T-helper 1 cell treated with Interleukin-12 subunit alpha and Interleukin-12 subunit beta and Interleukin-4 antibody, amounts not matched to agents 30 μg/mL and 1 μg/mL, for 36 hours (primary cell): Measurements from ENCODE around the gene PRKCB.
"Not testable (repeated sequence)": the region's sequence is repeated elsewhere in the genome, so short reads cannot be mapped to it uniquely, and the experiment has no call there.

Experiments used
- H3K27ac Mint-ChIP-seq: one replicate; pipeline ENCODE4 v1.8.0; 2021; ENCODE audit warnings: mild to moderate bottlenecking, mixed read lengths
- H3K27me3 Mint-ChIP-seq: one replicate; pipeline ENCODE4 v1.8.0; 2021; ENCODE audit warnings: low read depth, mixed read lengths
- H3K36me3 Mint-ChIP-seq: one replicate; pipeline ENCODE4 v1.8.0; 2021; ENCODE audit warnings: low read depth, mixed read lengths
- H3K4me1 Mint-ChIP-seq: one replicate; pipeline ENCODE4 v1.8.0; 2021; ENCODE audit warnings: low read depth, mixed read lengths
- H3K4me3 Mint-ChIP-seq: one replicate; pipeline ENCODE4 v1.8.0; 2021; ENCODE audit warnings: mild to moderate bottlenecking, moderate library complexity, mixed read lengths
- H3K9me3 Mint-ChIP-seq: one replicate; pipeline ENCODE4 v1.8.0; 2021; ENCODE audit warnings: mixed read lengths

PRKCB gene

GRCh38 chr16:24009955-24010354, 174.2 kb downstream of the PRKCB start:
- no peak overlapping the region for H3K27ac Mint-ChIP-seq
- no peaks in the 10 kb centered on the region for H3K27me3 Mint-ChIP-seq
- peaks cover 33% of the 10 kb centered on the region for H3K4me1 Mint-ChIP-seq
- peaks cover 6% of the 10 kb centered on the region for H3K36me3 Mint-ChIP-seq
- no peaks in the 10 kb centered on the region for H3K9me3 Mint-ChIP-seq
- H3K4me3 Mint-ChIP-seq, result no peak overlapping the region

- Mint-ChIP-seq H3K4me3 (no peak overlapping the region), H3K9me3 (no peaks in the 10 kb centered on the region), H3K4me1 (peaks cover 33% of the 10 kb centered on the region), H3K27ac (no peak overlapping the region), H3K36me3 (peaks cover 6% of the 10 kb centered on the region), H3K27me3 (no peaks in the 10 kb centered on the region)
Observed at GRCh38 chr16:24010440-24011089, 174.8 kb downstream of the PRKCB start.

GRCh38 chr16:24011237-24011636, 175.5 kb downstream of the PRKCB start:
- no peaks in the 10 kb centered on the region for H3K9me3 Mint-ChIP-seq
- no peaks in the 10 kb centered on the region for H3K27me3 Mint-ChIP-seq
- no peak overlapping the region for H3K27ac Mint-ChIP-seq
- peaks cover 1% of the 10 kb centered on the region for H3K36me3 Mint-ChIP-seq
- H3K4me1 Mint-ChIP-seq, result peaks cover 28% of the 10 kb centered on the region
- H3K4me3 Mint-ChIP-seq, result no peak overlapping the region

- Mint-ChIP-seq H3K4me1 (peaks cover 34% of the 10 kb centered on the region), H3K27me3 (no peaks in the 10 kb centered on the region), H3K9me3 (no peaks in the 10 kb centered on the region), H3K27ac (peak overlapping the region; percentile 90), H3K4me3 (no peak overlapping the region), H3K36me3 (peaks cover 1% of the 10 kb centered on the region)
Observed at GRCh38 chr16:24013054-24013636, 177.4 kb downstream of the PRKCB start.

- H3K27me3 Mint-ChIP-seq, result no peaks in the 10 kb centered on the region
- H3K9me3 Mint-ChIP-seq, result no peaks in the 10 kb centered on the region
- H3K27ac Mint-ChIP-seq, result peak overlapping the region; percentile 90
- H3K4me3 Mint-ChIP-seq, result peak overlapping the region; percentile 73
- peaks cover 34% of the 10 kb centered on the region for H3K4me1 Mint-ChIP-seq
- H3K36me3 Mint-ChIP-seq, result peaks cover 1% of the 10 kb centered on the region
Observed at GRCh38 chr16:24013864-24014645, 178.3 kb downstream of the PRKCB start.

GRCh38 chr16:24014955-24015354, 179.2 kb downstream of the PRKCB start:
- peak overlapping the region; percentile 37 for H3K27ac Mint-ChIP-seq
- not testable (repeated sequence) for H3K27me3 Mint-ChIP-seq, H3K9me3 Mint-ChIP-seq, H3K36me3 Mint-ChIP-seq
- H3K4me3 Mint-ChIP-seq, result peak overlapping the region; percentile 15
- peaks cover 34% of the 10 kb centered on the region for H3K4me1 Mint-ChIP-seq

- H3K4me3 Mint-ChIP-seq, result no peak overlapping the region
- H3K4me1 Mint-ChIP-seq, result peaks cover 30% of the 10 kb centered on the region
- H3K27ac Mint-ChIP-seq, result no peak overlapping the region
Observed at GRCh38 chr16:24015923-24016322, 180.1 kb downstream of the PRKCB start.

GRCh38 chr16:24018485-24018884, 182.7 kb downstream of the PRKCB start:
- peaks cover 22% of the 10 kb centered on the region for H3K4me1 Mint-ChIP-seq
- H3K27me3 Mint-ChIP-seq, result no peaks in the 10 kb centered on the region
- H3K9me3 Mint-ChIP-seq, result no peaks in the 10 kb centered on the region
- H3K4me3 Mint-ChIP-seq, result no peak overlapping the region
- H3K27ac Mint-ChIP-seq, result no peak overlapping the region
- peaks cover 1% of the 10 kb centered on the region for H3K36me3 Mint-ChIP-seq

More at GRCh38 chr16:24015923-24016322, 180.1 kb downstream of the PRKCB start:
- Mint-ChIP-seq H3K27me3 (no peaks in the 10 kb centered on the region), H3K36me3 (peaks cover 1% of the 10 kb centered on the region), H3K9me3 (no peaks in the 10 kb centered on the region)

GRCh38 chr16:24022797-24023196, 187.0 kb downstream of the PRKCB start:
- Mint-ChIP-seq H3K27me3 (no peaks in the 10 kb centered on the region), H3K4me1 (peaks cover 5% of the 10 kb centered on the region), H3K9me3 (no peaks in the 10 kb centered on the region), H3K4me3 (no peak overlapping the region), H3K36me3 (no peaks in the 10 kb centered on the region), H3K27ac (no peak overlapping the region)

GRCh38 chr16:24023621-24024020, 187.8 kb downstream of the PRKCB start:
- H3K4me1 Mint-ChIP-seq, result peaks cover 5% of the 10 kb centered on the region
- no peaks in the 10 kb centered on the region for H3K27me3 Mint-ChIP-seq
- H3K4me3 Mint-ChIP-seq, result no peak overlapping the region
- no peak overlapping the region for H3K27ac Mint-ChIP-seq
- H3K9me3 Mint-ChIP-seq, result no peaks in the 10 kb centered on the region
- no peaks in the 10 kb centered on the region for H3K36me3 Mint-ChIP-seq

- Mint-ChIP-seq H3K9me3 (no peaks in the 10 kb centered on the region), H3K4me1 (peaks cover 5% of the 10 kb centered on the region), H3K36me3 (peaks cover 2% of the 10 kb centered on the region), H3K4me3 (no peak overlapping the region), H3K27ac (no peak overlapping the region), H3K27me3 (no peaks in the 10 kb centered on the region)
Observed at GRCh38 chr16:24024971-24025370, 189.2 kb downstream of the PRKCB start.

- no peak overlapping the region for H3K4me3 Mint-ChIP-seq
- H3K27me3 Mint-ChIP-seq, result no peaks in the 10 kb centered on the region
- H3K9me3 Mint-ChIP-seq, result no peaks in the 10 kb centered on the region
- H3K36me3 Mint-ChIP-seq, result peaks cover 2% of the 10 kb centered on the region
- H3K27ac Mint-ChIP-seq, result no peak overlapping the region
- H3K4me1 Mint-ChIP-seq, result peaks cover 16% of the 10 kb centered on the region
Observed at GRCh38 chr16:24027466-24027865, 191.7 kb downstream of the PRKCB start.

- H3K4me3 Mint-ChIP-seq, H3K27ac Mint-ChIP-seq, H3K27me3 Mint-ChIP-seq, H3K9me3 Mint-ChIP-seq: not testable (repeated sequence)
- H3K4me1 Mint-ChIP-seq, result peaks cover 32% of the 10 kb centered on the region
- peaks cover 15% of the 10 kb centered on the region for H3K36me3 Mint-ChIP-seq
Observed at GRCh38 chr16:24029841-24030240, 194.1 kb downstream of the PRKCB start.

GRCh38 chr16:24035127-24035842, 199.5 kb downstream of the PRKCB start:
- Mint-ChIP-seq H3K36me3 (peaks cover 17% of the 10 kb centered on the region), H3K4me1 (peaks cover 49% of the 10 kb centered on the region), H3K27ac (peak overlapping the region; percentile 42), H3K27me3 (no peaks in the 10 kb centered on the region), H3K4me3 (peak overlapping the region; percentile 60), H3K9me3 (no peaks in the 10 kb centered on the region)
